Activated CD8-positive, alpha-beta T cell treated with anti-CD3 and anti-CD28 coated beads for 36 hours (primary cell): Measurements from ENCODE around the gene BHLHA15. TPM values are rescaled to one million over a fixed set of nuclear protein-coding genes. Genes with fewer than 3 reads are reported as not detected.

ENCODE experiments used
- ATAC-seq: fragments of 200-7000 bp; cut with Tn5 transposase; one replicate; pipeline ENCODE4 v1.10.0; 2021; ENCODE audit warnings: mild to moderate bottlenecking, moderate library complexity
- CTCF ChIA-PET: fragments of 350-600 bp; sonication (Branson Sonifier 250); formaldehyde crosslinking; loops from one replicate; lab custom pipeline; 2021; ENCODE audit warnings: antibody characterized with exemption; lab: Charles Lee
- POLR2A ChIA-PET: fragments of 350-600 bp; sonication (Branson Sonifier 250); formaldehyde crosslinking; loops from one replicate; lab custom pipeline; 2021; ENCODE audit warnings: antibody characterized with exemption; lab: Charles Lee
- DNase-seq: peaks from one replicate; pipeline ENCODE4 v3.0.0-alpha.2; 2020
- H3K27ac Mint-ChIP-seq: one replicate; pipeline ENCODE4 v1.8.0; 2021; ENCODE audit warnings: mild to moderate bottlenecking, mixed read lengths
- H3K27me3 Mint-ChIP-seq: one replicate; pipeline ENCODE4 v1.8.0; 2021; ENCODE audit warnings: mixed read lengths
- H3K36me3 Mint-ChIP-seq: one replicate; pipeline ENCODE4 v1.8.0; 2021; ENCODE audit warnings: low read depth, mixed read lengths
- H3K4me1 Mint-ChIP-seq: one replicate; pipeline ENCODE4 v1.8.0; 2021; ENCODE audit warnings: low read depth, mixed read lengths
- H3K4me3 Mint-ChIP-seq: one replicate; pipeline ENCODE4 v1.8.0; 2021; ENCODE audit warnings: mild to moderate bottlenecking, moderate library complexity, mixed read lengths
- H3K9me3 Mint-ChIP-seq: one replicate; pipeline ENCODE4 v1.8.0; 2021; ENCODE audit warnings: mixed read lengths
- intact Hi-C: fragments of 100-400 bp; cut with micrococcal nuclease; formaldehyde crosslinking; loops from one replicate; pipeline ENCODE4 v1.10.0; 2022
- total RNA-seq, 2 experiments: library from RNA; stranded (reverse); gene quantifications; one replicate each; pipeline ENCODE4 v1.2.3, GENCODE V29; 2021
- TF ChIP-seq, protein P1 (sequence below): fragments of 200-600 bp; IDR thresholded peaks from one replicate; pipeline ENCODE4 v1.8.0; 2022; ENCODE audit warnings: antibody characterized with exemption, mild to moderate bottlenecking

BHLHA15 gene
- total RNA-seq, 2 experiments from 2014 or later: 0.94 TPM; not detected in 1

DNA sequence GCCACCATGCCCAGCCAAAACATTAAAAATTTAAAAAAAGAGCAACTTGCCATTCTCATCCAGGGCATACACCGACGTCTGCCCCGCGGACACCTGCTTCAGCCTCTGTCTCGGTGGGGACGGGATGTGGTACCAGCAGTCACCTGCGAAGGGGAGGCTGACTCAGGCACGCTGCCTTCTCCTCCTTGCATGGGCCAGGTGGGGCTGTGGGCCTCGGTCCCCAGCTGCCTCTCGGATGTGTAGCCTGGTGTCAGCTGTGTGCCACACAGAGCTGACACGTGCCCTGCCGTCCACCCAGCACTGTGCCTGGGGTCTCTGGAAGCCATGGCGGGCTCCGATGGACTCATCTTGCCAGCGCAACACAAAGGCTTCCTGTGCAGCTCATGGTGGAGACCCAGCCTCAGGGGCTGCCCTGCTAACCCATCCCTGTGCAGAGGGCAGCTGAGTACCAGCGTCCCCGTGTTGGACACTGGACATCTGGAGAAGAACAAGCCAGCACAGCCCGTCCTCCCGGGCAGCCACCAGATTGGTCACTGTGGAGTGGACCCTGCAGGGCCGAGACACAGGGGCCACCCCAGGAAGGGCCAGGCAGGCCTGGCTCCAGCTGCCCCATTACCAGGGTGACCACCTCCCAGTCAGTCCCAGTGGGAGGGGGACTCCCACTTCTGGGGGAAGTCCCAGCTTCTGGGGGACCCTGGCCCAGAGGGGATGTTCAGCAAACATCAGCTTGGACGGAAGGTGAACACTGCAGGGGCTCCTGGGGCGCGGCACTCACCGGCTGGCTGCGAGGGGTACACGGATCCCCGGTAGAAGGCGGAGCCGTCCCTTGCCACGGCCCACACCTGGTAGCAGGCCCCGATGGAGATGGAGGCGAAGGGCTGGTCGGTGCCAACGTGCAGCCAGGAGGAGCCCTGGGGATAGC, 10.6 kb downstream of the BHLHA15 start:
- H3K9me3 Mint-ChIP-seq: no peaks in the 10 kb centered on the region
- no peak for ATAC-seq

DNA sequence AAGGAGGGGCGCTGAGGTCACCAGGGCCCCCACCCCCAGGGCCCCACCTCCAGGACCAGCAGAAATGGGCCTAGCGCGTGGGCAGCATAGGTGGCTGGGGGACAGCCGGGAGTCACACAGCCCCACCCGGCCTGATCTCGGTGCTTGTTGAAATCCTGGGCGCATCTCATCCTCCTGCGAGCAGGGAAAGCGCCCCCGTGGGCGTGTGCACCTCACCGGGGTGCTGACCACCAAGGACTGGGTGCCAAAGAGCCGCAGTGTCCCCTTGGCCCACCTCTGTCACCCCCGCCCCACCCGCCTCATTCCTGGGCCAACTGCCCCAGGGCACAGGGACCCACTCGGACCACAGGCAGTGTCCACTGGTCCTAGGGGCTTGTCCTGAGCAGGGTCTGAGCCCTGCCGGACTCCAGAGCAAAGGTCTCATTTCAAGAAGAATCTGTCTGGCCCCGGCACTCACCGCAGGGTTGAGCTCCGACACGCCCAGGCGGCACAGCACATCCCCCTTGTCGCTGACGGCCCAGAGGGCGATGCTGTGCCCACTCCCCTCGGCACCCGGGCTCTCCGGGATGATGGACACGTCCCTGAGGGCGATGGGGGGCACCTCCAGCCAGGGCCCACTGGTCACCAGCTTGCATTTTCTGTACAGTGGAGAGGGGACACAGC, 11.4 kb downstream of the BHLHA15 start:
- Mint-ChIP-seq H3K27me3 (no peaks in the 10 kb centered on the region), H3K27ac (no peak overlapping the region), H3K36me3 (peaks cover 9% of the 10 kb centered on the region), H3K9me3 (no peaks in the 10 kb centered on the region), H3K4me3 (no peak overlapping the region), H3K4me1 (peaks cover 13% of the 10 kb centered on the region)
- intact Hi-C loops: no loop called here
- ATAC-seq (no peak), DNase-seq (no peak)
- POLR2A ChIA-PET: no interaction called here
- CTCF ChIA-PET: no interaction called here
- TF ChIP-seq, protein P1, sequence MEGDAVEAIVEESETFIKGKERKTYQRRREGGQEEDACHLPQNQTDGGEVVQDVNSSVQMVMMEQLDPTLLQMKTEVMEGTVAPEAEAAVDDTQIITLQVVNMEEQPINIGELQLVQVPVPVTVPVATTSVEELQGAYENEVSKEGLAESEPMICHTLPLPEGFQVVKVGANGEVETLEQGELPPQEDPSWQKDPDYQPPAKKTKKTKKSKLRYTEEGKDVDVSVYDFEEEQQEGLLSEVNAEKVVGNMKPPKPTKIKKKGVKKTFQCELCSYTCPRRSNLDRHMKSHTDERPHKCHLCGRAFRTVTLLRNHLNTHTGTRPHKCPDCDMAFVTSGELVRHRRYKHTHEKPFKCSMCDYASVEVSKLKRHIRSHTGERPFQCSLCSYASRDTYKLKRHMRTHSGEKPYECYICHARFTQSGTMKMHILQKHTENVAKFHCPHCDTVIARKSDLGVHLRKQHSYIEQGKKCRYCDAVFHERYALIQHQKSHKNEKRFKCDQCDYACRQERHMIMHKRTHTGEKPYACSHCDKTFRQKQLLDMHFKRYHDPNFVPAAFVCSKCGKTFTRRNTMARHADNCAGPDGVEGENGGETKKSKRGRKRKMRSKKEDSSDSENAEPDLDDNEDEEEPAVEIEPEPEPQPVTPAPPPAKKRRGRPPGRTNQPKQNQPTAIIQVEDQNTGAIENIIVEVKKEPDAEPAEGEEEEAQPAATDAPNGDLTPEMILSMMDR: no peak

More for the DNA sequence above, 10.6 kb downstream of the BHLHA15 start:
- intact Hi-C loops: no loop called here
- POLR2A ChIA-PET: no interaction called here
- peaks cover 13% of the 10 kb centered on the region for H3K4me1 Mint-ChIP-seq
- CTCF ChIA-PET: no interaction called here
- no peaks in the 10 kb centered on the region for H3K27me3 Mint-ChIP-seq
- DNase-seq: no peak
- H3K36me3 Mint-ChIP-seq: peaks cover 9% of the 10 kb centered on the region
- H3K27ac Mint-ChIP-seq: no peak overlapping the region
- TF ChIP-seq, protein P1: no peak
- H3K4me3 Mint-ChIP-seq: no peak overlapping the region

DNA sequence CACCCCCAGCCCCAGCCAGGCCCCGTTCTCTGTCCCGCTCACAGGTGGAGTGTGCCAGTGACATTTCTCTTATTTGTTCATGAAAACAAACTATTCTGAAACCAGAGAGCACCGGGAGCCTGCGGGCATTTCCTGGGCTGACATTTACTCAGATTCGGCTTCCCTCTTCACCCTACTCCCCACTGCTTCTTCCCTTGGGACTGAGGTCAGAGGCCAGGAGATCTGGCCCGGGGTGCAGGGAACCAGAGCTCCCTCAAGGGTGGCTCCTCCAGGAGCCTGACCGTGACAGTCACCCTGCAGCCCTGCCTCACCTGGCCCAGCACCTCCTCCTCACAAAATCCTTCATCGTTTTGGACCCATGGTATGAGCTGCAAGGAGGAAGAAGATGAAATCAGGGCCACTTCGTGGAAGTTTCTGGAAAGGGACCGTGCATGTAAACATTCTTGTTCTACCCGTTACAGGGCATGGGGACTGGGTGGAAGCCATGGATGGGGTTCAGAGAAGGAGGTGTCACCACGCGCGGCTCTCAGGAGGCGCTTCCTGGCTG, 12.2 kb downstream of the BHLHA15 start:
- H3K27ac Mint-ChIP-seq: no peak overlapping the region

DNA sequence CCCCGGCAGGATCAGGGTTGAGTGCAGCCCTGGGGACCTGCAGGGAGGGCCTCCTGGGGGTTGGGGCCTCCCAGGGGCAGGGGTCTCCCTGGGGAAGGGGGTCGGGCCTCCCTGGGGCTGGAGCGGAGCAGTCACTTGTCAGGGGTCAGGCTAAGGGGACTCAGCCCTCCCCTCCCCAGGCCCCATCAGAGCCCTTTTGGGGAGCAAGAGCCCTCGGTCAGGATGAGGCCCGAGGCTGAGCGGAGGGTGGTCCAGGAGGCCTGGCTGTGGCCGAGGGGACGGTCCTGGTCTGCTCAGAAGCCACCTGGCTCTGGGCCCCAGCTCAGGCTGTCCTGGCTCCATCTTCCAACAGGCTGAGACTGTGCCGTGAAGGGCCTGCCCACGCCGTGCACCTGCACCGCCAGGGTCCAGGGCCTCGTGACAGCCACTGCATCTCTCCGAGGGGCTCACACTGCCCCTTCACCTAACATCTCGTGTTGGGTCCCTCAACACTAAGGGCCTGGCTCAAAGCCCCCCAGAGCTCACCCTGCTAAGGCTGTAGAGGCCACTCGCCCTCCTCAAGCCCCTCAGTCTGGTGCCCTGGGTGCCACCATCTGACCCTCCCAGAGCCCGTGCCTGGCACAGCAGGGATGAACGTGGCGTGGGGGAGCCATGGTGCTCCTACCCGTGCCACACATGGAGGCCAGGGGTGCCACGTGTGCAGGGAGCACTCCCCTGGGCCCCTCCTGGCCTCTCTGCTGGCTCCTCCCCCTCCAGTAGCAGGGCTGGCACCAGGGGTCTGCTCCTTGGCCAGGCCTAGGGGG, 12.9 kb downstream of the BHLHA15 start:
- ATAC-seq (no peak), DNase-seq (no peak)
- Mint-ChIP-seq H3K9me3 (no peaks in the 10 kb centered on the region), H3K36me3 (peaks cover 7% of the 10 kb centered on the region), H3K27me3 (no peaks in the 10 kb centered on the region), H3K4me3 (no peak overlapping the region), H3K27ac (no peak overlapping the region), H3K4me1 (peaks cover 4% of the 10 kb centered on the region)
- CTCF ChIA-PET: no interaction called here
- TF ChIP-seq, protein P1: no peak
- POLR2A ChIA-PET: no interaction called here
- intact Hi-C loops: no loop called here

More for the DNA sequence above, 12.2 kb downstream of the BHLHA15 start:
- CTCF ChIA-PET: no interaction called here
- POLR2A ChIA-PET: no interaction called here
- intact Hi-C loops: no loop called here
- no peak overlapping the region for H3K4me3 Mint-ChIP-seq
- peaks cover 9% of the 10 kb centered on the region for H3K4me1 Mint-ChIP-seq
- no peak for DNase-seq
- H3K27me3 Mint-ChIP-seq: no peaks in the 10 kb centered on the region
- peaks cover 9% of the 10 kb centered on the region for H3K36me3 Mint-ChIP-seq
- ATAC-seq: no peak
- TF ChIP-seq, protein P1: no peak
- H3K9me3 Mint-ChIP-seq: no peaks in the 10 kb centered on the region
